ENCODE results near the gene ADAMTS6.

The ADAMTS6 gene

DNA sequence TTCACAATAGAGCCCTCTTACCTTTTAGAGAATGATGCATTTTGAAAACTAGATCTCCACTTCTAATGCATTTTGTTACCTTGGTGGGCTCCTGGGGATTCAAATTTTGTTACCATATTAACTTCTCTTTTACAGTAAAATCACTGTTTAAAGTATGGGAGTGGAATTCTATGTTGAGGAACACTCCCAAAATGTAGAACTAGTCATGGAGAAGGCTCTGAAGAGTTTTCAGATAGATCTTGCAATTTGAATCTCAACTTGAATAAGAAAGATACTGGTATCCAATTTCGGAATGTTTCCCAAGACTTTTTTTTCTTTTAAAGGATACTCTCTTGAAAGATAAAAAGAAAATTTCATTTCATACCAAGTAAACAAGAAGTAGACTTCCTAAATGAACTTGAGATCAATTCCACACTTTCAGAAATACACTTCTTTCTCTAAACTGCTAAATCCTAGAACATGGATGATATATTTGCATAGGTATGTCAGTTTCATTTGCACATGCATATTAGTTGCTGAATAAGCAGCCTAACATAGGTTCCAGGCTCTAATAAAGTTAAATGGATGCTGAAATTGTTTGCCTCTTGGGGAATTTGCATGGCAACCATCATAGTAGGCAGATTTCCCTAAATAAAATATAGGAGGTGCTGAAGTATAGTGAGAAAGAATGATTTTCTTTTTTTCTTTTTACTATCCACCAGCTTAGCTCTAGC, 205.4 kb downstream of the ADAMTS6 start:
- no peak for DNase-seq

DNA sequence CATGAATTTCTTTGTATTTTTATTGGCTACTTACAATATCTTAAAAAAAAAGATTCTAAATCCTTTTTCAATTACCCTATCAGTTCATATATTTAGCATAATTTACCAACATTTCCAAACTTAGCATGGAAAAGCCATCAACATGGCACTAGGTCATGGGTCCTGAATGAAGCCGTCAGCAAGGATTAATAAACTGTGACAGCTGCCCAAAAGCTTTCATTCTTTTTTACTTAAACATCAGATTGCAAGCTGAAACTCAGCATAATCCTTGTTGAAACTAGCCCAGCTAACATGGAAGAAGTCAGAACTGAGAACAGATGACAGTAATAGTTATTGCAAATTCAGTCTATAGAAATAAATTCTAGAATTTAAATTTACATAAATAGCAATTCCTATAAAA, 209.8 kb downstream of the ADAMTS6 start:
- no peak for DNase-seq

DNA sequence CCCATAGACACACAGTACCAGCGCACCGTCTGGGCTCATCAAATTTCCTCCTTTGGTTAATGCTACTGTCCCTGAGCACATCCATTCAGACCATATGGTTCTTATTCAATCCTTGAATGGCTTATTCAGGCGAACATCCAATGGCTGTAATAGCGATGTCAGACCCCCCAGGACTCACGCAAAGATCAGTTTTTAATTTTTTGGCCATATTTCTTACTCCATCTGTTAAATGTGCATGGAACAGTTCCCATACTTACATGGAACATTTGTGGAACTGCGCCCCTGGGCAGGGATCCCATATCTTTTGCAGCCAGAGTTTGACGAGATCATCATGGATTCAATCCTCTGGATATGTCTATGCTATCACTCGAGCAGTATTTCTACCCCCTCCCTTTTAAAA, 213.2 kb downstream of the ADAMTS6 start:
- no peak for DNase-seq

DNA sequence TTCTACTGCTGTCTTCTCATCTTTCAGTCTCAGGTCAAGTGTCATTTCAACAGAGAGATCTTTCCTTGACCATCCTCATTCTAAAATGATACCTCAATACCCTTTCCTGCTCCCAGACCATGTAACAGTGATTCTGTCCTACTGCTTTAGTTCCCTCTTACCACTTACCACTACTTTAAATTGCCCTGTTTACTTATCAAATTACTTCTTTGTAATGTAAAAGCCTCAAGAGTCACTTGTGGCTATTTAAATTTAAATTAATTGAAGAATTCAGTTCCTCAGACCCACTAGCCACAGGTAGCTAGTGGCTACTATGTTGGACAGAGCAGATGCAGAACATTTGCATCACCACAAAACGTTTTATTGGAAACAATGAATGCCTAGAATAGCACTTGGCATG, 217.3 kb downstream of the ADAMTS6 start:
- DNase-seq: no peak

DNA sequence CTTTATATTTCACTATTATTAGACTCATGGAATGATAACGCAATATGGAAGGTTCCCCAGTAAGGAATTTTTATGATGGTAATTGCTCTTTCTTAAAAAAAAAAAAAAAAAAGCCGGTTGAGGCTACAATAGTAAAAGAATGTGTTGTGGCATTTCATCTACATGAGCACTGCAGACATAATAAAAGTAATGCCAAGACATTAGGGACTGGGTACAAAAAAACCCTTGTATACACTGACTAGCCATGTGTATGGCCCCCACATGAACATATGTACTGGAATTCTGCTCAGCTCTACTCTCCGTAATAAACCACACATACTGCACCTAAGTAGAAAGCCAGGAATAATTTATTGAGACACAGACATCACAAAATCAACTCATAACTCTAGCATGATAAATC, 218.4 kb downstream of the ADAMTS6 start:
- no peak for DNase-seq

DNA sequence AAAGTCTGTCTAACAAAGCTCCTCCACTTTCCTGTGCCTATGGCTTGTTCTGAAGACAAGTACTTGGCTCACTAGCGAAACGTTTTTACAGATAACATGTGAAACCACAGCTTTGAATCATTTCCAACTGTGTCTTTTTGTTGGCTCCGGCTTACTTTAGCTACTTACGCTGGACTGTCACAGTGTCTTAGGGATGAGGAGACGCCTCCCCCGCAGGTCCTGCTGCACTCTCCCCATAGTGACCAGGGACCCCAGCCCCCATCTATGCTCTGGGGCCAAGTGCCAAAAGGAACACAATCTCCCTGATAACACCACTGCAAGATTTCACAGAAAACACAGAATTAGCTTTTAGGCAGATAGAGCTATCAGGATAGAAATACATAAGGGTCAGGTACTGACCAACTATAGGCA, 219.1 kb downstream of the ADAMTS6 start:
- DNase-seq: peak; percentile 40

DNA sequence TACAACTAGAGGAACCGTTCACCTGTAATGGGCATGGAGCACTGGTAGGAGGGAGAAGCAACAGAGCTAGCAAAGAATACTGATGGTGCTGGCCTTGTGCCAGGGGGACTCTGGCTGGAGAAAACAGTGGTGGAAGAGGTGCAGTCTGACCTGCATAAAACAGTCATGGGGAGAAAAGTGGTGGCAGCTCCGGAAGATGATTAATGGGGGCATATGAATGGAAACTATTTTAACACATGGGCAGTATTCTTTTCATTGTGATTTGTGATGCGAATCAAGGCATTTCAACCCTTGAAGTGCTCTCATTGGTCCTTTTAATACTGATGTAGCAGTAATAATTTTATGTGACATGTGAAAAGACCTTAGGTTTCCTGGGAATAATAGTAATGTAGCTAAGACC, 219.6 kb downstream of the ADAMTS6 start:
- DNase-seq: no peak

DNA sequence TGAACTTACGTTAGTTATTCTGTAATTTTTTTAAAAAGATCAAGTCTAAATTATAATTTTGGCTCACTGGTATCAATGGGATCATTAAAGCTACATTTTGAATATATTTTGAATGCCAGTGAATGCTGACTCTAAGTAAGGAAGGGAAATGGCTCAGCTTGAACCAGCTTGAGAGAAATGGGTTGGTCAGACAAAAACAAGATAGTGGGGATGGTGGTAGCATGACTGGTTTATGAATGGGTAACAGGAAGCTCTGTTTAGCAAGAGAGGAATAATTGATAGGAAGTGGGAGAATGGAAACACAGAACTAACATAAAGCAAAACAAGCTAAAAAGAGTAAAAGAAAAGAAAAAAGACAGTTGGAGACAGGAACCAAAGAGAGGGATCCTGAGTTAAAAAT, 220.2 kb downstream of the ADAMTS6 start:
- no peak for DNase-seq

DNA sequence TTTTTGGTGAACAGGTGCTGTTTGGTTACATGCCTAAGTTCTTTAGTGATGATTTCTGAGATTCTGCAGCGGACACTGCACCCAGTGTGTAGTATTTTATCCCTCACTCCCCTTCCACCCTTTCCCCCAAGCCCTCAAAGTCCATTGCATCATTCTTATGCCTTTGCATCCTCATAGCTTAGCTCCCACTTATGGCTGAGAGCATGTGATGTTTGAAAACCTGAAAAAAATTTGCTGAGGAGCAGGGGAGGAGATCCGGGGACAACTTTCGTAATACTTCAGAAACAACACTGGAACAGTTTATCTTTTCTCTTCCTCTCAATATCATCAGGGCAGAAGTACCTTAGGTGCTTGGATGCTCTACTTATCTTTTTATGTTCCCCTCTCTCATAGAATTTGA, 226.4 kb downstream of the ADAMTS6 start:
- no peak for DNase-seq

DNA sequence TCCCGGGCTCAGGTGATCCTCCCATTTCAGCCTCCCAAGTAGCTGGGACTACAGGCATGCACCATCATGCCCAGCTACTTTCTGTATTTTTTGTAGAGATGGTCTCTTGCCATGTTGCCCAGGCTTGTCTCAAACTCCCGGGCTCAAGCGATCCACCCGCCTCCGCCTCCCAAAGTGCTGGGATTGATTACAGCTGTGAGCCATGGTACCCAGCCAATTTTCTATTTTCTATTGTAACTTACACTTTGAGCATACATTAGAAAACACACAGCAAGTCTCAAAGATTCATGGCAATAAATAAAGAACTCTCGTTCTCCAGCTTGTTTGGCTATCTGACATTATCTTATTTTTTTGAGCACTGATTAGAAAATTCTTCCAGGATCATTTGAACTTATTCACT, 228.7 kb downstream of the ADAMTS6 start:
- no peak for DNase-seq

DNA sequence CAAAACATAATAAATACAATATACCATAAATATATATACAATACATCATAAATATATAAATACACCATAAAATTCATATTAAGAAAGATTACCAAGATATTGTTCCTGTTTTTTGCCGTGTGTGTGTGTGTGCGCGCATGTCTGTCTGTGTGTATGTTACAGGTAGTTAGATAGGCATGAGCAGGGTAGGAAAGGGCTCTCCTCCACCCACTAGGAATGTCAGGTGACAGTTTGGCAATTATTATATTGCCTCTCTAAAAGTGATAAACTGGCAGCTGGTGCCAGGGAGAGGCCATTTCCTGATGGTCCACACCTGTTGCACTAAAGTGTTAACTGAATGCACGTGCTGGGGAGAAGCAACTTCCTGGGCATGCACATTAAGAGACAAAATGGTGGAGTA, 232.8 kb downstream of the ADAMTS6 start:
- no peak for DNase-seq

DNA sequence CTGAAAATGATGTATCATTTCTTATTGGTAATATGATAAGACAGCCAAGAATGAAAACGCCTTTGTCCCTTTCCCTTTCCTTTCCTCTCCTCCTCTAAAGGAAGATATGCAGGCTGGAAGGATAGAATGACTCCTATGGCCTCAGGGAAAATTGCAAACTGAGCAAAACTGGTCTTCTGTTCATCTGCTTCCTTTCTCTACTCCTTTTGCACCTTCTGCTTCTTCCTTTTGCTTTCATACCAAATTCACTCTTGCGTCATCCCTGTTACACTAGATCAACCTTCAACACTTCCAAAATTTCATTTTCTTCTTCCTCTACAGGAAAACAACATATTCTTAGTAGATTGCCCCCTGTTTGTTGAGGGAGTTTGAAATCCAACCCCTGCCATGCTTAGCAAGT, 234.1 kb downstream of the ADAMTS6 start:
- no peak for DNase-seq

DNA sequence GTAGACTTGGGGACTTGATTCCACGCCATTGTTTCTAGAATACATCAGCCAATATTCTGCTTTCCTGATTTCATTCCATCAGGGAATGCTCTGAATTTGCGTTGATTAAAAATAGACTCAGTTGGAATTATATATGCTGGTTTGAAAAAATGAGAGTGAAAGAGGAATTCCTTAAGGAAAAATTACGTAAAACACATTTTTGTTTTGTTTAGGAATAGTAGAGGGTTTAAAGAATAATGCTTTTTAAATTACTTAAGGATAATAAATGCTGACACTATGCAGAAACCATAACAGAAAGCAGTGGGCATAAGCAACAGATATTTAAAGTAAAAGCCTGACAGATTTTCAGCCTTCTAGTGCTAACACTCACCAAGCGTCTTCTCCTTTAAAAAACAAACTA, 235.0 kb downstream of the ADAMTS6 start:
- no peak for DNase-seq

DNA sequence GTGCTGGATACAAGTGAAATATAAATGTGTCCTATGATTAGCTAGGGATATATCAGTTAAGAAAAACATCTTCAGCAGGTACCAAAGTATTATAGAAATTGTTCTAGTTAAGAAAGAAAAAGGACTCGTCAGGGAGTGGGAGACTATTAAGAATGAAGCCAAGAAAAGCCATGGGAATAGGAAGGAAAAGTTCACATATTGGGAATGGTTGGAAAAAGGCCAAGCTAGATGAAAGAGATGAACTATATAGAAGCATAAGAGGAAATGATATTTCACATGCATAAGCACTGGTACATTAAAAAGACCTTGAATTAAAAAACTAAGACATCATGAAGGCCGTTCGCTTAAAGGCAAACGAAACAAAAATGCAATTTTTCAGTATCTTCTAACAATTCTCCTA, 237.7 kb downstream of the ADAMTS6 start:
- DNase-seq: no peak

DNA sequence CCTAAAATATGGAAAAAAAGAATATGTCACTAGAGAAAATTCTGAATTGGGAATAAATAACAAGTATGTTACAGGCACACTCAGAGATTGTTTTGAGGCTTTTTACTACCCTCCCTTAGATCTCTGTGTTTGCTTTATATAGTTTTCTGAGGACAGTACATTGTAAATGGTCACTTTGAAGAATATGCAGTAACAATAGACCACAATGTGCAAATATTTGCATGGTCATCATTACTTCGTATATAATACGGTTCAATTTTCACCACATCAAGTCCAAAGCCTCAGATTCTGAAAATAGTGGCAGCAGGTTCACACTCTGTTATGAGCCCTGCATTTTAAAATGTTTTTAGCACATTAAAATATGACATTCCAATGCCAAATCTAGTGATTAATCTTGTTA, 238.6 kb downstream of the ADAMTS6 start:
- no peak for DNase-seq

DNA sequence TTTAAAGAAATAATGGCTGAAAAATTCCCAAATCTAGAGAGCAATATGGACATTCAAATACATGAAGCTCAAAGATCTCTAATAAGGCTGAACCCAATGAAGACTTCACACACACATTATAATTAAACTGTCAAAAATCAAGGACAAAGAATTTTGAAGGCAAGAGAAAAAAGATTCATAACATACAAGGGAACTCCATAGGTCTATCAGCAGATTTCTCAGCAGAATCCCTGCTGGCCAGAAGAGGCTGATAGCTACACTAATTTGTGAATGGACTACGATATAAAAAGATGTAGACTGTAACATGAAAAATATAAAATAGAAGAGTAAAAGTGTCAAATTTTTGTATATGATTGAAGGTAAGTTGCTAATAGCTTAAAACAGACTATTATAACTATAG, 251.9 kb downstream of the ADAMTS6 start:
- no peak for DNase-seq

DNA sequence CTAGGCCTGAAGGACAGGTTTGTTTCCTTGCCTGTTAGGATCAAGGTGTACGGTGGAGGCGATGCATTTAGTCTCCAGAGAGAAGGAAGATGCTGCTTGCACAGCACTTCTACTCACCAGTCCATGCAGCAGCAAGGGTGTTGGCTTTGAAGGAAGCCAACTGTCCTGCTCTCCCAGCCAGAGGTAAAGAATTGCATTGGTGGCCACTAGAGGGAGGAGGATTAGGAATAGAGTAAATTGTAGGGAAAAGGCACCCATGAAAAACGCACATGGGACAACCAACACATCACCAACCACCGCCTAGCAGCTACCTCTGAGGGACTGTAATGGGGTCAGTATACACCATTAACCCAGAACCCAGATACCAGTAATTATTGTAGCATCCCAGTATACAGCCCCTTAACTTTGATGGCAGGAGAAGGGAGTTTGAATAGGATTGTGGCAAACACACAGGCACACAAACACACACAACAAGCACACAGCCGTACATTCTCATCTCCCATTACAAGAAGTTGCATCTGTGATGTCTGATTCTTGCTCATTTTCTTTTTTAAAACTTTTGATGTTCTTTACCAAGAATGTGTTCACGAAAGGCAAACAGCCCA, 267.7 kb downstream of the ADAMTS6 start:
- peak; percentile 68 for DNase-seq

DNA sequence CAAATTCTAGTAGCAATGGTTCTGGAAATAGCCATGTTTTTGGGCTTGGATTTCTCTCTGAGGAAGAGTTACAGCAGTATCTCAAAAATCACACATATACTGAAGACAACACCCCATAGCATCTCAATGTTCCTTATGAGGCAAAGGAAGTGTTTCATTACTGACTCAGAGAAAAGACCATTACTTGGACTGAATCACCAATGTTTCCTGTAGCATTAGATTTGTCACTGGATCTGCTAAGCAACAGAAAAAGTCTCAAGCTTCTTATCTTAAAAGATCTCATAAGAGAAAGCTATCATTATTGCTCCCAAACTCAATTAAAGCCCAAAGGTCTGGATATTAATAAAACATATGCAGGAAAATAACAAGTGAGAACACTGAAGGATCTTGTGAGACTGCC, 272.4 kb downstream of the ADAMTS6 start:
- DNase-seq: peak; percentile 97

DNA sequence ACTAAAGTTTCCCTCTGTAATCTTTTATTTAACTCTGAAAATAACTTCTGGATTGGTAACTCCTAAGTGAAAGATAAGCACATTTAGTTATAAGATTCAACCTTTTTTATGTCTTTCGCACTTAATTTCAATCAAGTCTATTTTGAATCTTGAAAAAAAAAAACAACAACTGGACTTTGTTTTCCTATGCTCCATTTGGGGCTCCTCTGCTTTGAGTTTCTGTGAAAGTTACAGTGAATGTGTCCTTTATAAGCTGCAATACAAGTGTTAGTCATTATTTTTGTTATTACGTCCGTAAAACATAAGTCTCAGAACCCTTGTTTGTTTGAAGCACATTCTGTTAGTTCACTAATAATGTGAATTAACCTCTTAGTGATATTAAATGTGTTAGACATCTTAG, 276.8 kb downstream of the ADAMTS6 start:
- peak; percentile 56 for DNase-seq

DNA sequence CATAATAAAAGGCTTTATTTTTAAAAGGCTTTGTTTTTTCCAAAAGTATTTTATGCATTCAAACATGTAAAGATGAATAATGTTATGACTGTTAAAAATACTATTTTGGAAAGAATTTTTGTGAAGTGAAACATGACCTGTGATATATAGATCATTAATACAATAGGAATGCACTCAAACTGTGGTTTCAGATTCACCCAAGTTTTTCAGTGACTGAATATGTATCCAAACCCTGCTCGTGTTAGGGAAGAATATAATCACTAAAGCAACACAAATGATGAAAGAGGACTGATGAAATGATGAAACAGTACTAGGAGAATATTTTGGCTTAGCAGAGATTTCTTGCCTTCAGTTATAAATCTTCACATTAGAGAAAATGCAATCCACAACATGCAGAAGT, 278.0 kb downstream of the ADAMTS6 start:
- peak; percentile 98 for DNase-seq

DNA sequence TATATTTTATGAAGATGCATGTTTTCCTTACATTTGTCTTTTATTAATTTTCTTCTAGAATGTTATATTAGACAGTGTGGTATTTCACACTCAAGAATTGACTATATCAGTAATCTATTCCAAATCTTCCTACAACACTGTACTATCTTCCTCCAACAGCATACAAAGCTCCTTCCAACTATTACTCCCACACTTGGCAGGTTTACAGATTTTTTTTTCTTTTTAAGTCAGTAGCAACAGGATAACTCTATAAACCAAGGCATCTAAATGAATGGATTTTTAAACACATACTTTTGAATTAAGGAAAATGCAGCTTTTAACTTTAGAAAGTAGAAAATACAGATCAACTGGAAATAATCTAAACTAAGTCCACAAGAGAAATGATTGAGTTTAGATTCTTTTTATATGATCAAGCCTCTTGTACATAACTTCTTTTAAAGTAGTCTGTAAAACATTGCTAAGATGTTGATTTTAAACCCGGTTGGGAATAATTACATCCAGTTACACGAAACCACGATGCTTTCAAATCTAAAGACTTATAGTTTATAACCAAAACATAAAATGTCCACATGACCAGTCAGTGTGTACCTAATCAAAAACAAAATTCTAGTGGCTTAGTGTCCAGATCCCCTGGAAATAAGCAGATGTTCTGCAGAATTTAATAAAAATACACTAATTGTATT, 281.6 kb downstream of the ADAMTS6 start:
- peak; percentile 76 for DNase-seq

DNA sequence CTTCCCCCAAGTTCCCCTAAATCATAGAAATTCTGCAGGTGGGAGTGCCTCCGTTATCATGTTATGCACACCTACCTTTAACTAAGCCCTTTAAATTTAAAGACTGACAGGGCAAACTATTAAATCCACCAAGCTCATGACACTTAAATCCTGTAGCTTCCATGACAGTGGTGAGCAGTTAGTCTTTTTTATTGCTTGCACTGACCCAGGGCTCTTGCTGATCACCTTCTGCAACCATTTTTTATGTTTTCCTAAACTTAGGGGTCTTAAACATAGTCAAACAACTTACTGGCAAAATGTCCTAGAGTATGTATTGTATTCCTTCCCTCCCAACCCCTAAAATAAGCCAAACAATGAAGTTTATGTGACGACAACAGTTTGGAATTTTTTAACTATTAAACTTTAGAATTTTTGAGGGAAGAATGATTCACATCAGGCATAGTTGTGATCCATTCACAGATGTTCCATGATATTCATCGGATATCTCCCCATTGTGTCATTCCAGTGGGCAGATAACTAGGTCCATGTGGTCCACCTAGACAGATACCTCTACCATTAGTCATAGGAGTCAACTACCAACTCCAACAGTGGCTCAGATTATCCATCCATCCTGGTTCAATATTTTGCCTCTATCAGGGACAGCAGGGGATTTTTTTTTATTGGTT, 283.1 kb downstream of the ADAMTS6 start:
- peak; percentile 99 for DNase-seq

DNA sequence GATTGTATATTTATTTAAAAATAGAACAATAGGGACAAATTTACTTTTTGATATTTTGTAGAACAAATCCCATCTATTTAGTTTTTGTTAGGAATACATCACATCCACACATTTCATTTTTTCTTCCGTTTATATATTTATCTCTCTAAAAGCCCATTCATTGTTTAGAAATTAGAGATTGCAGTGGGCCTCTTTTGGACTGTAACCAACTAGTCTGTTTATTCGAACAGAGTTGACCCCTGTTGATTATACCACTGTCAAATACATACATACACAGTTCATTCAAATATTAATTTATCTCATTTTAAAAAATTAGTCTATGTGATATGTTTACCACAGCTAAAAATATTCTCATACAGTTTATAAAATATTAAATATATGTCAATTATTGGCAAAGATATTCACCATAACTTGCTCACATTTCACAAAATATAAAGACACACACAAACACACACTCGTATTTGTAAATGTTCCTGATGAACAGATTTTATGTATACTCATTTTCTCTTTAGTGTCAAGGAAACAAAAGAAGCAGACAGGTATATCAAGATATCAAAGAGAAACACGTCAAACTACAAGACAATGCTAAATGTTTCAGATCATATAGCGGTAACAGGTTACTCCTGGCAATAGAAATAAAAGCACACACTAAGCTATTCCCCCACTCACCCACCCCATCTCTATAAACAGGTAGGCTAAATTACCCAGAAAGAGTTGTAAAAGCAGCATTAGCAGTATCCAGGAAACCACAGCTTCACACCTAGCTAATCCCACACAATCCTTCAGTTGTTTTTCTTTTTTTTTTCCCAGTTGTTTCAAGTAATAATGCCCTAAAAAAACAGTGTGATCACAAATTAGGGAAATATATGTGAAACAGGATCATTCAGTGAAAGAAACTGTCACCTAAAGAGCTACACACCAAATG, 283.9 kb downstream of the ADAMTS6 start:
- DNase-seq: no peak
